ENCODE measurements around the gene ASB13.

The ASB13 gene

GRCh38 chr10:5611899-5612680 is 54.3 kb downstream of the ASB13 start:
- DNase-seq (ENCODE audit: low read depth), result no peak
- H3K4me3 ChIP-seq (ENCODE audit: low read depth, low read length), result no peak overlapping the region
- TF ChIP-seq POLR2A (IDR thresholded peaks at IDR 0.05; ENCODE audit: extremely low read depth, insufficient read length) (no peak), MAX (IDR thresholded peaks at IDR 0.05; ENCODE audit: low read depth, low read length) (no peak), MYC (IDR thresholded peaks at IDR 0.05; ENCODE audit: low read depth, low read length) (no peak), CTCF (IDR thresholded peaks at IDR 0.05; ENCODE audit: low read depth, low read length) (no peak)

GRCh38 chr10:5609952-5610616 is 56.3 kb downstream of the ASB13 start:
- DNase-seq (ENCODE audit: low read depth), result no peak
- H3K4me3 ChIP-seq (ENCODE audit: low read depth, low read length), result no peak overlapping the region
- TF ChIP-seq POLR2A (IDR thresholded peaks at IDR 0.05; ENCODE audit: extremely low read depth, insufficient read length) (no peak), CTCF (IDR thresholded peaks at IDR 0.05; ENCODE audit: low read depth, low read length) (no peak), MAX (IDR thresholded peaks at IDR 0.05; ENCODE audit: low read depth, low read length) (no peak), MYC (IDR thresholded peaks at IDR 0.05; ENCODE audit: low read depth, low read length) (no peak)

- DNase-seq (ENCODE audit: low read depth), result no peak
- TF ChIP-seq POLR2A (IDR thresholded peaks at IDR 0.05; ENCODE audit: extremely low read depth, insufficient read length) (no peak), MAX (IDR thresholded peaks at IDR 0.05; ENCODE audit: low read depth, low read length) (no peak), MYC (IDR thresholded peaks at IDR 0.05; ENCODE audit: low read depth, low read length) (no peak), CTCF (IDR thresholded peaks at IDR 0.05; ENCODE audit: low read depth, low read length) (no peak)
- H3K4me3 ChIP-seq (ENCODE audit: low read depth, low read length), result no peak overlapping the region
These were observed 57.7 kb downstream of the ASB13 start for GRCh38 chr10:5608608-5609220.

- no peak for DNase-seq (ENCODE audit: low read depth)
- TF ChIP-seq MYC (IDR thresholded peaks at IDR 0.05; ENCODE audit: low read depth, low read length) (no peak), CTCF (IDR thresholded peaks at IDR 0.05; ENCODE audit: low read depth, low read length) (no peak), POLR2A (IDR thresholded peaks at IDR 0.05; ENCODE audit: extremely low read depth, insufficient read length) (no peak), MAX (IDR thresholded peaks at IDR 0.05; ENCODE audit: low read depth, low read length) (no peak)
- no peak overlapping the region for H3K4me3 ChIP-seq (ENCODE audit: low read depth, low read length)
These were observed 58.8 kb downstream of the ASB13 start for GRCh38 chr10:5607594-5607993.

GRCh38 chr10:5606864-5607263 is 59.5 kb downstream of the ASB13 start:
- no peak for TF ChIP-seq MAX (IDR thresholded peaks at IDR 0.05; ENCODE audit: low read depth, low read length)
- TF ChIP-seq CTCF (IDR thresholded peaks at IDR 0.05; ENCODE audit: low read depth, low read length), result no peak
- TF ChIP-seq POLR2A (IDR thresholded peaks at IDR 0.05; ENCODE audit: extremely low read depth, insufficient read length), result no peak
- TF ChIP-seq MYC (IDR thresholded peaks at IDR 0.05; ENCODE audit: low read depth, low read length), result no peak
- DNase-seq (ENCODE audit: low read depth), result no peak
- no peak overlapping the region for H3K4me3 ChIP-seq (ENCODE audit: low read depth, low read length)

All from NB4 (cell line).